HG02852 (cell line): ENCODE measurements around the gene PRUNE2.
A peak's percentile ranks its signal among the peaks of the same experiment; 100 is the strongest.

Experiments
- ATAC-seq: cut with Tn5 transposase; IDR thresholded peaks from one replicate; pipeline ENCODE4 v1.9.1; 2021; ENCODE audit warnings: mild to moderate bottlenecking, moderate library complexity; ENCODE audit not compliant: unreplicated experiment

PRUNE2 gene

DNA sequence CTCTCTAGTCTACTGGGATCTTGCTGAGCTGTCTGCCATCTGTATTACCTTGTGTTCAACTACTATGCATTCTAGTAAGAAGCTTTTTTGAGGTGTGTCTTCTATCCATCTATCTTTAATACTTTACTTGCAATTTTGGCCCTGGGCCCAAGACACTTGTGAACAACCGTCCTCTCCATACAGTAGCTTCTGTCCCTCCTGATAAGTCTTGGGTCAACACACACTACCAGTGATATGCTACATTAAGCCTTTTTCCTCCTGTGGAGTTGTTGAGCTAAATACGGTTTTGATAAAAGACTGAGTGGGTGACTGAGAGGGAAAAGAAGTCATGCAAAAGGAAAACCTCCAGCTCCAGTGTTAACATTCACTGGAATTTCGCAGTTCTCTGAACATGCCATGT lies 275.0 kb downstream of the PRUNE2 start:
- ATAC-seq: no peak

DNA sequence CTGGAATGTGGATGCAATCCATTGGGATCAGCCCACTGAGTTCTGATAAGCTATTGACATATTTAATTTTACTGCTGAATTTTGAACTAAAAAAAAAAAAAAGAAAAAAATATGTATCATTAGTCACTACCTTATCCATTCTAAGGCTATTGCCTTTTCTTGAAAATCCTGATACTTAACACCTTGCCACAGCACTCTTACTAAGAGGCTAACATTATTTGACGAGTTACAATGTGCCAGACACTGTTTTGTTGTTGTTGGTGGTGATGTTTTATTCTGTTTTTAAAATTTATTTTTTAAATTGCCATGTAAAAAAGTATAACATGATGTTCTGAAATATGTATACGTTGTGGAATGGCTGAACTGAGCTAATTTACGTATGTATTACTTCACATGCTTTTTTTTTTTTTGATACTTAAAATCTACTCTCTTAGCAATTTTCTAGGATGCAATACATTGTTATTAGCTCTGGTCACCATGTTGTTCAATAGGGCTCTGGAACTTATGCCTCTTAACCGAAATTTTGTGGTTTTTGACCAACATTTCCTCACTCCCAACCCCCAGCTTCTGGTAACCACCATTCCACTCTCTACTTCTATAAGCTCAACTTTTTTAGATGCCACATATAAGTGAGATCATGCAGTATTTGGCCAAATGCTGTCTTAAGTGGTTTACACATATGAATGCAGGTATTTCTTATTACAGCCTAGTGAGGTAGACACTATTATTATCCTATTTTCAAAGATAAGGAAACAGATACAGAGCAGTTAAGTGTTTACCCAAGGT lies 276.5 kb downstream of the PRUNE2 start:
- no peak for ATAC-seq

DNA sequence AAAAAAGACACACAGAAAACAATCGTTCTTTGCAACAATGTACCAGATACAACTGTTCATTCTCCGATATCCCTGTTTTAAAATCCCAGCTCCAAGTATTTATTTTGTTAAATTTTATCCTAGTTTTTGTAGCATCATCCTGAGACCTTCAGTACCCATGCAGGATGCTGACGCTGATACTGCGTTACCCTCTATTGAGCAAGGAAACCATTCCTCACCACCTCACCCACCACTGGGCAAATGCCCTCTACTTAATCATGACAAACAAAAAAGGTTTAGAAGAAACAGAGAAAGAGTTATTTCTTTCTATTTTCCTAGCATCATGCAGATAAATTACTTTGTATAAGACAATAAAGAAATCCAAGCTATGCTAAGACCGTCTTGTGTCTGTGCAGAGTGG lies 277.8 kb downstream of the PRUNE2 start:
- ATAC-seq: no peak

DNA sequence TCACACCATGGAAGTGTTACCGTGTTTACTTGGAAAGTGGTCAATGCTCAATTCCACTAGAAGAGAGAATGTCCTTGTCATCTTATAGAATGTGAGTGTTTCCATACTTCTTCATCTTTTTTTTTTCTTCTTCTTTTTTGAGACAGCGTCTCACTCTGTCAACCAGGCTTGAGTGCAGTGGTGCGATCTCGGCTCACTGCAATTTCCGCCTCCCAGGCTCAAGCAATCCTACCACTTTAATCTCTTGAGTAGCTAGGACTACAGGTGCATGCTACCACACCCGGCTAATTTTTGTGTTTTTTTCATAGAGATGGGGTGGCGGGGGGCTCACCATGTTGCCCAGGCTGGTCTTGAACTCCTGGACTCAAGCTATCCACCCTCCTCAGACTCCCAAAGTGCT lies 278.9 kb downstream of the PRUNE2 start:
- no peak for ATAC-seq

DNA sequence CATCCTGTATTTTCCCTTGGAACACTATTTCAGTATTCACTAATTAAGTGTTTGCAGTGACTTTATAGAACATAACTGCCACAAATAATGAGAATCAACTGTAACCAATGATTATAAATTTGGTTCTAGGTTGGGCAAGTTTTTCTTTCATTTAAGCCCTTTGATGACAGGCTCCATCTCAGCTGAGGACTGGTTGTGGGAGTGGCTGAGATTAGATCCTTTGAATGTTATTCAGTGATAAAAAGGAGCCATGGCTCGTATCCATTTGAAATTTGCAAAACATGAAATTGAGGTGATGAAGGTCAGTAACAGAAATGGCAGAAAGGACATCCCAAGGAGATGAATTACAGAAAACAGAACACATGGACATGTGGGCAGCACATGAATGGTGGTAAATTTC lies 279.8 kb downstream of the PRUNE2 start:
- ATAC-seq: no peak

DNA sequence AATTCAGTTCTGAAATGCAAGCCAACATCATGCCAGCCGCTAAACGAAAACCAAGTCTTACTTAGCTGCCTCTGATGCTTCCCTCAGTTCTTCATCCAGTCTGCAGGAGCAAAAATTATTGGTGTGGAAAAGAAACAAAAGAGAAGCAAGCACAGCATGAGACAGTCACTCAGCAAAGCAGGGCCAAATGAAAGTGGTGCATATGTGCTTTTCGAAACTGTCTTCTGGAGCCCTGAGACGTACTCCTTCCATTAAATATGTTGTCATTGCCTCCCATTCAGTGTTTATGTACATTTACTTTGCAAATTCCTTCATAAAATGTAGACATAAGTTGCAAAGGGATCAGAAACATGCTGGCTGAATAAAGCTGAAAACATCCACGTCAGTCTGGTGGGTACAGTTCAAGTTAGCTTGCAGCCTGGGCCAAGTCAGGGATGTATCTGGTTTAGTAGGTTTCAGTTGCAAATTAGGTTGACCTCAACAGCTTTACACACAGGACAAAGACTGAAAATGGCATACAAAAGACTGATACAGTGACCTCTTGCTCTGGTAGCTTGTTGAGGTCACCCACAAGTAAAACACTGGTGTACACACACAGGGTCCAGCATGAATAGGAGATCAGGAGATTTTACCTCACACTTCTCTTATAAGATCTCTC lies 281.4 kb downstream of the PRUNE2 start:
- ATAC-seq: peak; percentile 95

DNA sequence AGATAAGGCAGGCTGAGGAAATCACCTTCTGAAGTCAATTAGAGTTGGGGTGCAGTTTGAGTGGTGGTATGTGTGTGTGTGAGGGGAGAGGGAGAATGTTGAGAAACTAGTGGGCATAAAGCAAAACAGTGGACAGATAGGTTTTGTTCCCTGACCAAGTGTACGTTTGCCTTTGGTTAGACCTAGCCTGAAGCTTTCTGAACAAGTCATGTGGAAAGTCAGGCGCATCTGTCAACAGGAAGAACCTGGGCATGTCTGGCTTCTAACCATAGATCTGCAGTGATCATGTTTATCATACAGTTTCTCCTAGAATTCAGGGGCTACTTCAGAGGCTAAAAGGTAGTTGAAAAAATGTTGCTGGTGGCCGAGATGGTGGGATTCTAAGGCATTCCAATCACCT lies 284.9 kb downstream of the PRUNE2 start:
- no peak for ATAC-seq

DNA sequence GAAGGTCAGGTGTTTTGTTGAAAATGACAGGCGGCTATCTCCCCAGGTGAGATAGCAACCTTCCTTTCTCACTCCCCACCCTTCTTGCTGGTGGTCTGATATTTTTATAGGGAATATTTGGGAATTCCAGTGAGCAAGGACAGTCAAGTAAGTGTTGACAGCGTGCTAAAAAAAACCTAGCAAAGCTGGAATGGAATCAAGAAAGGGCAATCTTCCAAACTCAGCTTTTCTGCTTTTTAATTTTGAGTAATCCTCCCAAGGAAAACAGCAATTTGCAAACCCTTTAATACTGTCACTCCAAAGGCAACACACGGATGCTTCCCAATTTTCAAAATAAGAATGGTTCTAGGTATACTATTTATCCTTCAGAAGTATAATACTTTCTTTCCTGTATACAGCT lies 285.3 kb downstream of the PRUNE2 start:
- no peak for ATAC-seq

DNA sequence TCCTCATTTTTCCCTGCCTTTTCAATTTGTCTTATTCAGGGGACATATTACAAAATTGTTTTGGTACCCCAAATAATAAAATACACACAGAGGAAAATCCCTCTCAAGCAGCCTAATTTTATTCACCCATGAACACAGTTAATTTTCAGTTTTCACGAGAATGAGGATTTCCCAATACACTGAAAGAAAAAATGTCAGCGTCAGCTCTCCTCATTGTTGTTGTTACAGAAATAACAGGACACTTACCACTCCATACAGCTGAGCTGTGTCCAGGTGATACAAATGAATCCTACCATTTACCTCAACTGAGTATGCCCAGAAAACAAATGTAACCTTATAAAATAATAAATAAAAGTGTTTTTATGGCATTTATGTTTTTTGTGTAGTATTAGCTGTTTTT lies 286.3 kb downstream of the PRUNE2 start:
- no peak for ATAC-seq

DNA sequence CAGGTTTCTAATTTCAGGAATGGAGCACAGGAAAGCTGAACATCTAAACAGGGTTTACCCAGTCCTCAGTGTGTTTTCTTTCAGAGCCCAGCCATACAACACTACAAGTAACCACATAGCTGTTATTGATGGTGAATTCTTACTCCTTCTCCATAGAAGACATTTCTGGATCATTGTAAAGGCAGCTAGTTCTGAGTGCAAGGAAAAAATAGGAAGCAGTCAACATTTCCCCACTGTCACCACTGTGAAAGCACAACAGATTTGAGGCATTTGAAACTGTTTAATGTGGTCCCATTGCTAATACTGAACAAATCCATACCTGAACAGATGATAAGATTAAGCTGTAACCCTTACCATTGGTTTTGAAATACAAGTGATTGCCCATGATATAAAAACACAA lies 286.7 kb downstream of the PRUNE2 start:
- no peak for ATAC-seq

DNA sequence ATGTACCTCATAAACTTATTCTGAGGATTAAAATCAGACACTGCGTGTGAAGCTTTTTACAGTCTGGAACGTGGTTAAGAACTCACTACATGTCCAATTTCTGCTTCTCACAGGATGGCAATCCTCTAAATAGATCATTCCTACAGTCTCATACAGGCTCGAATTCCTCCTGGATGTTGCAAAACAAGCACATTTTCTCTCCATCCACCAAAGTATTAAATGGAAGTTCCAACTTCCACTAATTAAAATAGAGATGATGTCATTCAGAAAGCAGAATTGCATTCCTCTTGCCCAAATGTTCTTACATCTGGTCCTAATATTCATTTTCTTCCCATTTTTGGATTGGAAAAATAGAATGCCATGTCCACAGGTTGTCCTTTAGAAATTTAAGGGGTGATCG lies 287.2 kb downstream of the PRUNE2 start:
- no peak for ATAC-seq

DNA sequence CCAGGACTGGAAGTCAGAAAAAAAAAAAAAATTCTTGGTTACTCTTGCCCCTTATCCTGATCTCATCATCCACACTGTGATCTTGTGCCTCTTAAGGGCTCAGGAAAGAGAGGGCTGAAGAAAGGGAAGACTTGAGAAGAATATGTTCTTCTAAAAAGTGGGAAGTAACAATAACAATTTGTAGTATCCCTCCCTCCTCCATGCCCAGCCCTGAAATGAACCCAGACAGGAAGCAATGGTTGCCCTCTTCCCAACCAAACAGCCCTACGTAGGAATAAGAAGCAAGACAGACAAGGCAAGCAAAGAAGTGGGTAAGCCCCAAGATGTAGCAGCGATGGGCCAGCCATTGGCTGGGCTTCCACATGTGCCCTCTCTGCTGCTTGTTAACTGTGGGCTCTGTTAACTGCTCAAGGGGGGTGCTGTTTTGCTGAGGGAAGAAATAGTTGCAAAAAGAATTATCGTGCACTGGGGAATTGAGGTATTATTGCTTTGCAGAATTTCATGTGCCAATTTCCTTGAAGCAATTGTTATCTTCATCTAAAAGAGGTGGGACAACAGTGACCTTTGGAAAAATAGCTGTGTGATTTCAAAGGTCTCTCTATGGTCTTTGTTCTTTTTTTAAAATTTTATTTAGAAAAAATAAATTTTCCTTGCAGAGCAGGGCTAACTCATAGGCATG lies 288.3 kb downstream of the PRUNE2 start:
- no peak for ATAC-seq

DNA sequence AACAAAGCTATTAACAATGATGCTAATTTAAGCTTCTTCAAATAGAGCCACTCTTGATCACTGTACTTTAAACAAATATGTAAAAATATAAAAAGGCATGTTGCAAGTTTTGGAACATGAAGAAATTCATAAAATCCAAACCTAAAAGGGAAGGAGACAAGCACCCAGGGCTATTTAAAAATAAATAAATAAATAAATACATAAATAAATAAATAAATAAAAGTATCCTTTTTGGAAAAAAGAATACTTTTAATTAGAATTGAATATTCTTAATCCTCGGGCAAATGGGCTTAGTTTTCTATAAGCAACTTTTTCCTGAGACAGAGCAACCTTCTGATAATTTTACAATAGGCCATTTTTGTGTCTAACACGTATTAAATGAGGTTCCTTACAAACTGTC lies 289.1 kb downstream of the PRUNE2 start:
- no peak for ATAC-seq

DNA sequence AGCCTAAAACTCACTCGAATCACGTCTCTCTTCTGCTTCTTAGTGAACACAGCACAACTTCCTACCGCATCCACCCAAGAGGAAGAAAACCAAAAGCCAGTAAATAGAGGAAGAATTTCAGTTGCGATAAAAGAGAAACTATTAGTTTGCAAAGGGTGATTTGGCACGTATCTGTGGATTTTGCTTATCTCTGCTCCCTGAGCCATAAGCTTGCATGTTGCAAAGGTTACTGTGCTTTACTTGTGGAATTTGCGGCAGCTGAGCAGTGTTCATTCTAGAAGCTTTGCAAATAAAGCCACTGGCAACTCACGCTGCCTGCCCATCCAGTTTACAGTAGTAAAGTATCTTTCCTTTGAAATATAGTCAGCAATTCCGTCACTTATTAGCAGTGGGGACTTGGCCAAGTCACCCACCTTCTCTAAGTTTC lies 290.7 kb downstream of the PRUNE2 start:
- no peak for ATAC-seq

DNA sequence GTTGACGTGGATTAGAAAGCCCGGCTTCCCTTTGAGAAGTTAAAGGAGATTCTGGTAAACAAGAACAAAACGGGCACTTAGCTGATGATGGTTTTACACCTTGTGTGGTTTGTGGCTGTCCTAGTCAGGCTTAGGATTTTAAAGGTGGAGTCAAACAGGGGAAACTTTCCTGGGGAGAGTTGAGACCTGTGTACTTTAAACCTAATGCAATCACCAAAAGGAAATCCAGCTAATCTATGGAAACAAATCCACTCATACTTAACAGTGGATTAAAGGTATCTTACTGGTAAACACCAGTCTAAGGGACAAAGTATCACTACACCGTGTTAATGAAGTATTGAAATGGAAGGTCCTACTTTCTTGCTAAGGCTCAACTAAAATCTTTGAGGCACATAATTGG lies 291.9 kb downstream of the PRUNE2 start:
- ATAC-seq: no peak

DNA sequence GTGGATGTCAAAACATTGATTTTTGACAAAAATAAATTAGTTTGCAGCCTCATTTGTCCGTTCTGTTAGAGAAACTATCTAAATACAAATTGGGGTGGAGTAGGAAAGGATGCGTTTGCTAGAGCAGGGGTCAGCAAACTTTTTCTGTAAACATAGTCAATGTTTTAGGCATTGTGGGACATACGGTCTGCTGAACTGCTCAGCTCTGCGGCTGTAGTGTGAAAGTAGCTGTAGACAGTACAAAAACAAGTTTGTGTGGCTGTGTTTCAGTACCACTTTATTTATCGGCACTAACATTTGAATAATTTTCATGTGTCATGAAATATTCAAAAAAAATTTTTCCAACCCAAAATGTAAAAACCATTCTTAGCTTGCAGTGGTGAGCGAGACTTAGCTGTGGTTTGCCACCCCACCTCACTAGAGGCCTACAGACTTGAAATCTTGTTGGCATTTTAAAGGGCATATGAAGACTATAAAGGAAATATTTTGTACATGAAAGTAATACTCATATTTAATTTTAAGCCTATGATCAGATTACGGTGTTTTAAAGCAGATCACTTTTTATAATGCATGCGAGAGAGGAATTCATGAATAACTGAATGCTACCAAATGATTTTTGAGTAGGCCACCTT lies 292.6 kb downstream of the PRUNE2 start:
- ATAC-seq: no peak

DNA sequence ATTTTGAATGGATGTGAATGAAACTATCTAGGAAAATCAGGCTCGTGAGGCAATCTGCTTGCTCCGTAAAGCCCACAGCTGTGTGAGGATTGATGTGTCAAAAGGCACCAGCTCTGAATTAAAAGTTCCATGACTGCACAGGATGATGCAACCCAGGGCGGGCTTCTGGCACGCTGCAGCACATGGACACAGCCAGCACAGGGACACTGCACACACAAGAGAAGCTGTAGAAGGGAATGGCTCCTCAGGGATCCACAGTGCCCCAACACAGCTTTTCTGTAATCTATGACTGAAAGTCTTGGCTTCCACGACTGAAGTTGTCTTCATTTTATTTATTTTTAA lies 295.9 kb downstream of the PRUNE2 start:
- ATAC-seq: no peak

DNA sequence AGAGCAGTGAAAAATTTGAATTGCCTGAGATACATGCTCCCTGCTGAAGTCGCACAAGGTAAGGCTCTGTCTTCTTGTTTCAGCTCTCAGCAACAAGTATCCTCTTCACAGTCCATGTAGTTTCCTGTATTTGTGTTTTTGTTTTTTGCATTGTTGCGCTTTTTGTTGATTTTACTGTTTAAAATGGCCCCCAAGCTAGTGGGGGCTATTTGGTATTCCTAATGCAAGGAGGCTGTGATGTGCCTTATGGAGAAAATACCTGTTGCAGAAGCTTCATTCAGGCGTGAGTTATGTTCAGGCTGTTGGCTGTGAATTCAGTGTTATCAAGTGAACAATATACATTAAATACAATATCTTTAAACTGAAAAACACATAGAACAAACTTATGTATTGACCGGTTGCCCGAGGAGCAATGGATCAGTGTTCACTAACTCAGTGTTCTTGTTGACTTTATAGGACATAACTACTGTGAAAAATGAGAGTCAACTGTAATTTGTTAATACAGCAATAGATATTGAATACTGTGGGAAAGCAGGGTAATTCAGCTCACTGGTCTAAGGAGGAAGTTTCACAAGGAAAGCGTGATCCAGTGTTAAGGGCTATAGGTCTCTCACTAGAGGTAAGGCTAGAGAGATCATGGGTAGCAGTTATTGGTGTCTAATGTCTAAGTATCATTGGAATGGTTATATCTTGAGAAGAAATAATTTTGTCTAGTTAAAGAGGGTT lies 296.5 kb downstream of the PRUNE2 start:
- ATAC-seq: no peak

DNA sequence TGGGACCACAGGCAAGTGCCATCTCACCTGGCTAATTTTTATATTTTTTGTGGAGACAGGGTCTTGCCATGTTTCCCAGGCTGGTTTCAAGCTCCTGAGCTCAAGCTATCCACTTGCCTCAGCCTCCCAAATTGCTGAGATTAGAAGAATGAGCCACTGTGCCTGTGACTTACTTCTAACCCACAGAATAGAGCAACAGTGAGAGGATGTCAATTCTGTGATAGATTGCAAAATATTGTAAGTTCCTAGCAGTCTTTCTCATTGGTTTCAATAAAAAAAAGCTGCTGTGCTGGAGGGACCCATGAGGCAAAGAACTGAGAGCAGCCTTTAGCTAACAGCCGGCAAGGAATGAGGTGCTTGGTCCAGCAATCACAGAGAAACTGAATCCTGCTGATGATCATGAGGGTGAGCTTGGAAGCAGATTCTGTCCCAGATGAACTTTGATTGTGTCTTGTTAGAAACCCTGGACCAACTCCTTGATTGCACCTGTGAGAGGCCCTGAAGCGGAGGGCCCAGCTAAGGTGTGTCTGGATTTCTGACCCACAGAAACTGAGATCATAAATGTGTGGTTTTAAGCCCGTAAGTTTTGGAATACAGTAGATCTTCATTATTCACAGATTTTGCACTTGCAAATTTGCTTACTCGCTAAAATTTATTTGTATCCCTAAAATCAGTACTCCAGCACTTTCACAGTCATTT lies 297.2 kb downstream of the PRUNE2 start:
- ATAC-seq: no peak

DNA sequence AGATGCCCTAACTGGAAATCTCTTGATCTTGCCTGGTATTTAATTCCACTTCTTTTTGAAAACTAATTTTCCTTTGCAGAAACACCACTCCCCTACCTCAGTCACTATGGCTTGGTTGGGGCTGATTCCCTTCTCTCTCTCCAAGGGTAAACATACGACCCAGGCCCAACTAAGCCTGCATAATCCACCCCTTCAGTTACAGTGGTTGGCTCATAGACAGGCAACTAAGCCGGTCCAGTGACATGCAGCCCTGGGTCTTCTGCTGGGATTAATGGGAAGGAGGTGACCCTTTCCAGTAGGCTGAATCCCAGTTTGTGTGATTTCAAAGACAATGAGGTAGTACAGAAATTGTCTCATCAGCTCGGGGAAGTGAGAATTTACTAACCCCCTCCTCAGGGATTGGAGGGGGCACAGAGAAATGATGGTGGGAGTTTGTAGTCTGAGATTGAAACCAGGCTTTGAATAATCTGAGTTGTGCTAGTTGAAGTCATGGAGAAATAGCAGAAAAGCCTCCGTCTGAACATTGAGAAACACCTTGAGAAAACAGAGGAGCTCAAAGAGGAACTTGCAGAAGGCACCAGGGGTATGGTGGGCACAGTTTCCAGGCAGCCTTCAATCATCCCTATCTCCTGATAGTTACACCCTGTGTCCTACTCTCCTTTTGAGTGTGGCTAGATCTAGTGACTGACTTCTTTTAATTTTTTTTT lies 298.0 kb downstream of the PRUNE2 start:
- no peak for ATAC-seq
